Panc1 (cell line): ENCODE results near the gene GRPR.

Experiments
- POLR2AphosphoS5 ChIP-seq: IDR thresholded peaks from 2 replicates; pipeline ENCODE4 v1.6.1; 2012; ENCODE audit warnings: mild to moderate bottlenecking, low read depth, low read length, moderate library complexity
- SIN3A ChIP-seq: IDR thresholded peaks from 2 replicates; pipeline ENCODE4 v1.6.1; 2012; ENCODE audit warnings: low read depth, mild to moderate bottlenecking, low read length, moderate library complexity, borderline replicate concordance; ENCODE audit not compliant: insufficient read depth

DNA sequence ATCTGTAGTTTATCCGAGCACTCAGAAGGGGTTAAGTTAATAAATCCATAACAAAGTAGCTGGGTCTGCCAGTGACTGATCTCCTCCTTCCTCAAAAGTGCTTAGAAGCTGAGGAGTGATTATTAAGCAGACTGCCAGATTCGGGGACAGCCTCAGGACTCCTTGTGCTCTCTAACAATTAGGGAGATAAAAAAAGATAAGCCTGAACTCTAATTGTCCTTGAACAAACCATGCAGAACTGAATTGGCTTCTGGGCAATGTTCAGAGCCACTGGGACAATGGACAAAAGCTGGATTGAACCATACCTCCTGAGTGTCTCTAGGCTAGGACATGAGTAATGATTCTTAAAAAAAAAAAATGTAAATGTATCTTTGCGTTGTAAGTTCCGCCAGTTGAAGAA, 22.7 kb upstream of the GRPR start:
- TF ChIP-seq POLR2AphosphoS5 (no peak), SIN3A (no peak)
